Activated naive CD4-positive, alpha-beta T cell treated with anti-CD3 and anti-CD28 coated beads for 36 hours (primary cell): ENCODE results near the gene TRAPPC2. TPM values are rescaled to one million over a fixed set of nuclear protein-coding genes. Genes with fewer than 3 reads are reported as not detected.
"Not testable (repeated sequence)": the region's sequence is repeated elsewhere in the genome, so short reads cannot be mapped to it uniquely, and the experiment has no call there.

Experiments
- CTCF ChIA-PET: fragments of 350-600 bp; sonication (Branson Sonifier 250); formaldehyde crosslinking; loops from one replicate; lab custom pipeline; 2021; ENCODE audit warnings: antibody characterized with exemption; lab: Charles Lee
- DNase-seq: peaks from one replicate; pipeline ENCODE4 v3.0.0-alpha.2; 2020
- H3K27ac Mint-ChIP-seq: one replicate; pipeline ENCODE4 v1.8.0; 2021; ENCODE audit warnings: mild to moderate bottlenecking, mixed read lengths
- H3K27me3 Mint-ChIP-seq: one replicate; pipeline ENCODE4 v1.8.0; 2021; ENCODE audit warnings: low read depth, mixed read lengths
- H3K36me3 Mint-ChIP-seq: one replicate; pipeline ENCODE4 v1.8.0; 2021; ENCODE audit warnings: low read depth, mixed read lengths
- H3K4me1 Mint-ChIP-seq: one replicate; pipeline ENCODE4 v1.8.0; 2021; ENCODE audit warnings: low read depth, mixed read lengths
- H3K4me3 Mint-ChIP-seq: one replicate; pipeline ENCODE4 v1.8.0; 2021; ENCODE audit warnings: mild to moderate bottlenecking, moderate library complexity, mixed read lengths
- H3K9me3 Mint-ChIP-seq: one replicate; pipeline ENCODE4 v1.8.0; 2021; ENCODE audit warnings: mixed read lengths
- intact Hi-C: fragments of 100-400 bp; cut with micrococcal nuclease; formaldehyde crosslinking; loops from one replicate; pipeline ENCODE4 v1.15.1; 2023
- total RNA-seq, 2 experiments: library from RNA; stranded (reverse); gene quantifications; one replicate each; pipeline ENCODE4 v1.2.3, GENCODE V29; 2021

Gene TRAPPC2
- total RNA-seq, 2 experiments from 2014 or later, result 9.6 to 10.7 TPM

DNA sequence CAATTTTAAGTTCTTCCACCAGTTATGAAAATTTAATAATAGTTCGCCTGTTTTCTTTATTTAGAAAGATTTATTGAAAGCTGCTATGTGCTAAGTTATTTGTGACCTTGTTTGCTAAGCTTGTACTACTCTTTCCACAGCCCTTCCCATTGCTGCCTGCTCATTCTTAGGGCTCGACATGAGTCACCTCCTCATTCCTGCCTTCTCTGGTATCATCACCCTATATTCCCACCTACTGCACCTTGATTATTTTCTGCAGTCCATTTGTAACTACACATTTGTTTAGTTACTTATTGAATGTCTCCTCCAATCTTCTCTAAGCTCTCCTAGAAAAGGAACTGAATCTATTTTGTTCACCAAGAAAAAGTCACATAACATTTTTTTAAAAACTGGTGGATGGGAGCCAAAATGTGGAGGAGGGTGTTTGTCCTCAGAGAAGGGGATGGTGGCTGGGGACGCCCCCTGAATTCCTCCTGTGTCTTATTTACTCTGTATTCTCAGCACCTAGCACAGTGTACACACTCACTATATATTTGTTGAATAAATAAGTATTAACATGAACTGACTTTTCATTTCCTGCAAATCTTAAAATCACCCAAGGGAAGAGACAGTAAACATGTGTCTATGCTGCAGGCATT is 49.2 kb downstream of the TRAPPC2 start:
- Mint-ChIP-seq H3K4me3 (no peak overlapping the region), H3K9me3 (no peaks in the 10 kb centered on the region), H3K27me3 (no peaks in the 10 kb centered on the region), H3K4me1 (peaks cover 36% of the 10 kb centered on the region), H3K27ac (no peak overlapping the region), H3K36me3 (peaks cover 6% of the 10 kb centered on the region)
- no peak for DNase-seq
- CTCF ChIA-PET, result no interaction called here
- intact Hi-C loops, result loop anchor here (5.0 kb wide), 2 partner anchors 593 to 733 kb away; no protein-coding TSS in a partner anchor

GRCh38 chrX:13684361-13684760 is 50.1 kb downstream of the TRAPPC2 start:
- Mint-ChIP-seq H3K4me3 (no peak overlapping the region), H3K9me3 (no peaks in the 10 kb centered on the region), H3K36me3 (peaks cover 4% of the 10 kb centered on the region), H3K27me3 (no peaks in the 10 kb centered on the region), H3K4me1 (peaks cover 34% of the 10 kb centered on the region), H3K27ac (no peak overlapping the region)
- CTCF ChIA-PET, result interaction anchor here (0.5 kb wide), 1 partner anchor 25 kb away, joined by 3 read pairs; no protein-coding TSS in a partner anchor
- DNase-seq, result no peak
- intact Hi-C loops, result no loop called here

DNA sequence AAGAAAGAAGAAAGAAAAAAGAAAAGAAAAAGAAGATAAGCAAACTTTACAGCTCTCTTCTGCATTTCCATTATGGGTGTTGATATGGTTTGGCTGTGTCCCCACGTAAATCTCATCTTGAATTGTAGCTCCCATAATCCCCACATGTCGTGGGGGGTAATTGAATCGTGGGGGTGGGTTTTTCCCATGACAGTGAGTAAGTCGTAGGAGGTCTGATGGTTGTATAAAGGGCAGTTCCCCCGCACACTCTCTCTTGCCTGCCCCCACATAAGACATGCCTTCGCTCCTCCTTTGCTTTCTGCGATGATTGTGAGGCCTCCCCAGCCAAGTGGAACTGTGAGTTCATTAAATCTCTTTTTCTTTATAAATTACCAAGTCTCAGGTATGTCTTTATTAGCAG is 52.8 kb downstream of the TRAPPC2 start:
- intact Hi-C loops, result no loop called here
- H3K4me1 Mint-ChIP-seq, result peaks cover 17% of the 10 kb centered on the region
- H3K27me3 Mint-ChIP-seq, result no peaks in the 10 kb centered on the region
- CTCF ChIA-PET, result no interaction called here
- DNase-seq, result no peak
- H3K36me3 Mint-ChIP-seq, result peaks cover 3% of the 10 kb centered on the region
- H3K4me3 Mint-ChIP-seq, result no peak overlapping the region
- no peak overlapping the region for H3K27ac Mint-ChIP-seq
- no peaks in the 10 kb centered on the region for H3K9me3 Mint-ChIP-seq

GRCh38 chrX:13679700-13680099 is 54.7 kb downstream of the TRAPPC2 start:
- H3K36me3 Mint-ChIP-seq, H3K27ac Mint-ChIP-seq, CTCF ChIA-PET, H3K27me3 Mint-ChIP-seq, H3K9me3 Mint-ChIP-seq, DNase-seq, H3K4me1 Mint-ChIP-seq, H3K4me3 Mint-ChIP-seq, intact Hi-C loops: not testable (repeated sequence)

DNA sequence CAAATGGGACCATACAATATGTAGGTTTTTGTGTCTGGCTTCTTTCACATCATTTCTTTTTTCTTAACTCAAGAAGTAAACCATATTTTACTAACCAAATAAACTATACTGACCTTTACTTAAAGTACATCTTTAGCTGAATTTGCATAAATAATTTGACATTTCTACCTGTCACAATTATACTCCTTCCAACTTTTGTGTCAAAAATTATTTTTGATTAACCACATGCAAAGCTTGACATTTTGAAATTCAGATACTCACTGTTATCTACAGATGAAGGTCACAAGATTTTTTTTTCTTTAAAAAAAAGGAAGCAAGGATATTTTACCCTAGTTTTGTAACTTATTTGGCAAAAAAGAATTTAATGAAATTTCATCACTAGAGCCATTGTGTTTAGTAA is 57.5 kb downstream of the TRAPPC2 start:
- CTCF ChIA-PET, result interaction anchor here (0.8 kb wide), 1 partner anchor 730 kb away, joined by 3 read pairs; no protein-coding TSS in a partner anchor
- no peak overlapping the region for H3K27ac Mint-ChIP-seq
- H3K36me3 Mint-ChIP-seq, result peaks cover 2% of the 10 kb centered on the region
- DNase-seq, result no peak
- no peak overlapping the region for H3K4me3 Mint-ChIP-seq
- no peaks in the 10 kb centered on the region for H3K27me3 Mint-ChIP-seq
- no peaks in the 10 kb centered on the region for H3K4me1 Mint-ChIP-seq
- H3K9me3 Mint-ChIP-seq, result no peaks in the 10 kb centered on the region
- intact Hi-C loops, result no loop called here

- no peak overlapping the region for H3K27ac Mint-ChIP-seq
- DNase-seq, result no peak
- no peaks in the 10 kb centered on the region for H3K27me3 Mint-ChIP-seq
- peaks cover 13% of the 10 kb centered on the region for H3K4me1 Mint-ChIP-seq
- intact Hi-C loops, result no loop called here
- no peaks in the 10 kb centered on the region for H3K9me3 Mint-ChIP-seq
- CTCF ChIA-PET, result no interaction called here
- peaks cover 7% of the 10 kb centered on the region for H3K36me3 Mint-ChIP-seq
- H3K4me3 Mint-ChIP-seq, result no peak overlapping the region
Measured at GRCh38 chrX:13673016-13673415, 61.4 kb downstream of the TRAPPC2 start.

DNA sequence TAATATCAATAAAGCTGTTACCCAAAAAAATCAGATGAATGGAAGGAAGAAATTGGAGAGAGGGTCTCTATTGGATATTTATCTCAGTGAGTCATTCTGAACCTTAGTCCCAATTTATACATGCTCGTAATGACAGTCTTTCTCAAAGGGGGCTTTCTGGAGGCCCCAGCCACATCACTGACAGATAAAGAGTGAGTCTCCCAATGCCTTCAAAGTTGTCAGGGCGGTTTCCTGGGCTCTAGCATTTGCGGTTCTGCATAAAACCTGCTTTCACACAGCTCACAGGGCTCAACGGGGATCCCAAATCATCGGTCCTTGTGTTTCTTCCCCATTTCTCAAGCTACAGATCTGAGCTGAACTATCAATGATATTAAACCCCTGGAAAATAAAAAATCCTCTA is 64.2 kb downstream of the TRAPPC2 start:
- Mint-ChIP-seq H3K27ac (no peak overlapping the region), H3K27me3 (no peaks in the 10 kb centered on the region), H3K4me3 (no peak overlapping the region), H3K9me3 (no peaks in the 10 kb centered on the region), H3K36me3 (peaks cover 7% of the 10 kb centered on the region), H3K4me1 (peaks cover 14% of the 10 kb centered on the region)
- intact Hi-C loops, result no loop called here
- CTCF ChIA-PET, result no interaction called here
- DNase-seq, result no peak

DNA sequence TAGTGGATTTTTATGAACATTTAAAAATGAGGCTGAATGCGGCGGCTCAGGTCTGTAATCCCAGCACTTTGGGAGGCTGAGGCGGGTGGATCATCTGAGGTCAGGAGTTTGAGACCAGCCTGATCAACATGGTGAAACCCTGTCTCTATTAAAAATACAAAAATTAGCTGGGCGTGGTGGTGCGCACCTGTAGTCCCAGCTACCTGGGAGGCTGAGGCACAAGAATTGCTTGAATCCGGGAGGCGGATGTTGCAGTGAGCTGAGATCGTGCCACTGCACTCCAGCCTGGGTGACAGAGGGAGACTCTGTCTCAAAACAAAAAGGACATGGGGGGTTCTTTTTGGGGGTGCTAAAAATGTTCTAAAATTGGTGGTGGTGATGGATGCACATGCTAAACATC is 64.7 kb downstream of the TRAPPC2 start:
- peak overlapping the region; percentile 69 for H3K4me3 Mint-ChIP-seq
- CTCF ChIA-PET, result interaction anchor here (1.3 kb wide), 1 partner anchor 18 kb away, joined by 5 read pairs; the partner anchor contains the start of gene RAB9A
- H3K36me3 Mint-ChIP-seq, H3K9me3 Mint-ChIP-seq, H3K27me3 Mint-ChIP-seq: not testable (repeated sequence)
- DNase-seq, result peak; percentile 27
- peaks cover 14% of the 10 kb centered on the region for H3K4me1 Mint-ChIP-seq
- H3K27ac Mint-ChIP-seq, result peak overlapping the region; percentile 92
- intact Hi-C loops, result loop anchor here (1.0 to 10.0 kb wide), 8 partner anchors 16 to 1533 kb away; partner anchors contain the start of genes OFD1, TCEANC and TRAPPC2

GRCh38 chrX:13669246-13669737 is 65.1 kb downstream of the TRAPPC2 start:
- H3K4me3 Mint-ChIP-seq, result peak overlapping the region; percentile 69
- peak overlapping the region; percentile 92 for H3K27ac Mint-ChIP-seq
- no peaks in the 10 kb centered on the region for H3K9me3 Mint-ChIP-seq
- H3K36me3 Mint-ChIP-seq, result peaks cover 7% of the 10 kb centered on the region
- peak; percentile 82 for DNase-seq
- peaks cover 14% of the 10 kb centered on the region for H3K4me1 Mint-ChIP-seq
- CTCF ChIA-PET, result interaction anchor here (1.3 kb wide), 1 partner anchor 19 kb away, joined by 5 read pairs; the partner anchor contains the start of gene RAB9A
- intact Hi-C loops, result loop anchor here (1.0 to 10.0 kb wide), 8 partner anchors 16 to 1533 kb away; partner anchors contain the start of genes OFD1, TCEANC and TRAPPC2
- no peaks in the 10 kb centered on the region for H3K27me3 Mint-ChIP-seq

DNA sequence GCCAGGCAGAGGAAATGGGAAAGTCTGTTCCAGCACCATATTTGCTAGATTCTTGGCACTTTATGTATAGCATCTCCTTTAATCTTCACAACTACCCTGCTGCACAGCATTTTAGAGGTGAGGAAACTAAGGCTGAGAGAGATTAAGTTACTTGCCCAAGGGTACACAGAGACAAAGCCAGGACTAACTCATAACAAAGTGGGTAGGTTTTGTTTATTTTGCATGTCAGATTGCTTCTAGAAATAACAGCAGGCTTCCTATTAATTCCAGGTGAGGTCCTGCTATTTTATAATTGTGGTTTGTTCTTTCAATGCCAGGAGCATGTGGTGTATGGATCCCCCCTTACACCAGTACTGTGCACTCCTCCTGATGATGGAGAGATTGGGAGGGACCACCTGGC is 66.5 kb downstream of the TRAPPC2 start:
- peaks cover 14% of the 10 kb centered on the region for H3K4me1 Mint-ChIP-seq
- no peaks in the 10 kb centered on the region for H3K27me3 Mint-ChIP-seq
- H3K4me3 Mint-ChIP-seq, result no peak overlapping the region

DNA sequence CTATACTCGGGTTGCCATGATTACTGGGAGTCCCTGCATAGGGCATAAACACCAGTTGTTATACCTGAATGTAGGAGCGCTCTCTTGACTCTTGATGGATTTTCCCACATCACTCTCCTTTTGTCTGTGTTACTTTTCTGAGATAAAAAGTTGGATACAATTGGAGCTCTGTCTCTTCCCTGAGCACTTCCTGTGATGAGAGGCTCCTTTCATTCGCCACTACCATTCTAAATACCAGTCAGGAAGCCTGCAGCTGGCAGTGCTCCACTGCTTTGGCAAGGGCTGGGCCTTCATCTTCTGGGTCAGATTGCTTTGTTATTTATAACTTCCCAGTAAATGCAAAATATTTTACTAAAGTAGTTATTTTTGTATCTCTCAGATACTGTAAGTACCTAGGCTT is 67.6 kb downstream of the TRAPPC2 start:
- peaks cover 21% of the 10 kb centered on the region for H3K4me1 Mint-ChIP-seq
- H3K36me3 Mint-ChIP-seq, result peaks cover 7% of the 10 kb centered on the region
- H3K27me3 Mint-ChIP-seq, result no peaks in the 10 kb centered on the region
- H3K4me3 Mint-ChIP-seq, result no peak overlapping the region
- no peaks in the 10 kb centered on the region for H3K9me3 Mint-ChIP-seq
- no peak for DNase-seq
- intact Hi-C loops, result loop anchor here (5.0 to 10.0 kb wide), 3 partner anchors 35 to 1535 kb away; no protein-coding TSS in a partner anchor
- H3K27ac Mint-ChIP-seq, result no peak overlapping the region
- CTCF ChIA-PET, result no interaction called here

More for the DNA sequence above, 66.5 kb downstream of the TRAPPC2 start:
- H3K36me3 Mint-ChIP-seq, result peaks cover 7% of the 10 kb centered on the region
- no peak overlapping the region for H3K27ac Mint-ChIP-seq
- intact Hi-C loops, result loop anchor here (5.0 to 10.0 kb wide), 3 partner anchors 34 to 1534 kb away; no protein-coding TSS in a partner anchor
- H3K9me3 Mint-ChIP-seq, result no peaks in the 10 kb centered on the region
- DNase-seq, result no peak
- CTCF ChIA-PET, result no interaction called here

- CTCF ChIA-PET, result no interaction called here
- no peaks in the 10 kb centered on the region for H3K9me3 Mint-ChIP-seq
Measured at GRCh38 chrX:13664020-13664419, 70.4 kb downstream of the TRAPPC2 start.

More at GRCh38 chrX:13664020-13664419, 70.4 kb downstream of the TRAPPC2 start:
- Mint-ChIP-seq H3K27ac (no peak overlapping the region), H3K4me1 (peaks cover 16% of the 10 kb centered on the region), H3K27me3 (no peaks in the 10 kb centered on the region), H3K4me3 (no peak overlapping the region), H3K36me3 (peaks cover 2% of the 10 kb centered on the region)
- intact Hi-C loops, result loop anchor here (10.0 kb wide), 1 partner anchor 1491 kb away; no protein-coding TSS in a partner anchor
- no peak for DNase-seq
